ENCODE data around the gene DAPK1.

Gene DAPK1

DNA sequence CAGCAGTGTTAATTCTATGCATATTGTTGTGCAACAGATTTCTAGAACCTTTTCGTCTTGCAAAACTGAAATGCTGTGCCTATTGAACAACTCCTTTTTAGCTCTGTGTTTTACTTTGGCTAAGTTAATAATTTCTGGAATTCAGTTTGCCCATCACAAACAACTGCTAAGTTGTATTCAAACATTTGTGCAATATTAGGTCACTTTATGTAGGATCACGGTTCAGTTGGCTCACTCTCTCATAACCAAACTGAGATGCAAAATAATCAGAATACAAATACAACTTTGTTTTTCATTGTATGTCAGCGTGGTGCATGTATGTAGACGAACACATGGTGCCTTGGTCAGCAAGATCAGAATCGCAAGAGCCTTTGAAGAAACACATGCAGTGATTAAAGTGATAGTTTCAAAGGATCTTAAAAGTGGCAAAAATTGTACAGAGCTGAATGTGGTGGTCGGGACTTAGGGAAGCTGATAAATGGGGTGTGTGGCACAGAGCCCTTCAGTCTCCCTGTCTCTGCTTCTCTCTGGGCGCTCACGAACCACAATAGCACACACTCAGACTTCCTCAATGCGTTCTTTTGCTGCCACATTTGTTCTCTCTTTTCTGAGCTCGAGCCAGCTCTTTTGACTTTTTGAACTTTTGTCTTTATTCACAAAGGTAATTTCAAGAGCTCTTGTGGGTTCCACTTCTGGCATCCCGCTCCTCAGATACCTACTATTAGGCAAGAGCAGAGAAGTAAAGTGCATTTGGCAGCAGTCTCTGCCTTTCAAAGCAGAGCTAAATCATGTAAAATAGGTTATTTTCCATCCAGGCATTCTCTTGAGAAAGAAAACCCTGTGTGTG lies 115.8 kb downstream of the DAPK1 start:
- peak in 1 of 2 donors; percentile 42 for DNase-seq (ENCODE audit: low read depth in 2 of 2)
- H3K4me3 ChIP-seq (replicated peaks in 1 of 2; ENCODE audit: low read depth in 2 of 2, low read length in 2 of 2) = no peak overlapping the region
- TF ChIP-seq, protein P1, sequence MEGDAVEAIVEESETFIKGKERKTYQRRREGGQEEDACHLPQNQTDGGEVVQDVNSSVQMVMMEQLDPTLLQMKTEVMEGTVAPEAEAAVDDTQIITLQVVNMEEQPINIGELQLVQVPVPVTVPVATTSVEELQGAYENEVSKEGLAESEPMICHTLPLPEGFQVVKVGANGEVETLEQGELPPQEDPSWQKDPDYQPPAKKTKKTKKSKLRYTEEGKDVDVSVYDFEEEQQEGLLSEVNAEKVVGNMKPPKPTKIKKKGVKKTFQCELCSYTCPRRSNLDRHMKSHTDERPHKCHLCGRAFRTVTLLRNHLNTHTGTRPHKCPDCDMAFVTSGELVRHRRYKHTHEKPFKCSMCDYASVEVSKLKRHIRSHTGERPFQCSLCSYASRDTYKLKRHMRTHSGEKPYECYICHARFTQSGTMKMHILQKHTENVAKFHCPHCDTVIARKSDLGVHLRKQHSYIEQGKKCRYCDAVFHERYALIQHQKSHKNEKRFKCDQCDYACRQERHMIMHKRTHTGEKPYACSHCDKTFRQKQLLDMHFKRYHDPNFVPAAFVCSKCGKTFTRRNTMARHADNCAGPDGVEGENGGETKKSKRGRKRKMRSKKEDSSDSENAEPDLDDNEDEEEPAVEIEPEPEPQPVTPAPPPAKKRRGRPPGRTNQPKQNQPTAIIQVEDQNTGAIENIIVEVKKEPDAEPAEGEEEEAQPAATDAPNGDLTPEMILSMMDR (IDR thresholded peaks at IDR 0.05; ENCODE audit: low read depth, low read length) = no peak

DNA sequence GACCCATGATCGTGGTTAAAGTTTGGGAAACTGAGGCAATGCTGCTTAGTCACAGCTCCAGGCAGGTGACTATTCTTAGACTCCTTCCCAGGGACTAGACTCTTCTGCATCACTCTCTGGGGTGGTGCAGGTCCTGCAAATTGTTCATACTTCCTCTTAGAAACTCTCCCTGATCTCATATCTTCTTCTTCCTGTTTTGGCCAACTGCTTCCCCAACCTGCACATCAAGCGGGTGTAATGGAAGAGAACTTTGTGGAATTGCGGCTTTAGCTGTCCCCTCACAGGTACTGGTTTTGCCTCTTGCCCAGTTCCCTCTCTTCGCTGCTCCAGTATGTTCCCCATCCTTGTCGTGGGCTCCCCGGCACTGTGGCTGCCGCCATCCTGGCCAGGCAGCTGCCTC lies 116.7 kb downstream of the DAPK1 start:
- no peak overlapping the region for H3K4me3 ChIP-seq (replicated peaks in 1 of 2; ENCODE audit: low read depth in 2 of 2, low read length in 2 of 2)
- TF ChIP-seq, protein P1 (IDR thresholded peaks at IDR 0.05; ENCODE audit: low read depth, low read length) = no peak
- no peak for DNase-seq (ENCODE audit: low read depth in 2 of 2)

DNA sequence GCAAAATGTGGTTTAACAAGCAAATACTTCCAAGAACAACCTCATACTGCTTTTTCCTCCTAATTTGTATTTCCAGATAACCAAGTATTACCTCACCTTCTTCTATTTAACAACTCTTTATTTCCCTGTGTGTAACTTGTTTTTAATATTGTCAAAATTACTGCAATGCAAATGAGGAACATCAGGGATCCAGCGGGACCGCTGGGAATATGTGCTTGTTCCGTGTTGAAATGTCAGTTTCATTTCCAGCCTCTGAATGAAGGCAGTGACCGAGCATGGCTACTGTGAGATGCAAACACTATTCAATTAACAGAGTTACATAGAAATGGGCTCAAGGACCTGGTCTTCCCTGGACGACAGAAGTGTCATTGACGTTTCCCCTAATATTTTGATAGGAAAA lies 117.5 kb downstream of the DAPK1 start:
- no peak overlapping the region for H3K4me3 ChIP-seq (replicated peaks in 1 of 2; ENCODE audit: low read depth in 2 of 2, low read length in 2 of 2)
- TF ChIP-seq, protein P1 (IDR thresholded peaks at IDR 0.05; ENCODE audit: low read depth, low read length) = no peak
- no peak for DNase-seq (ENCODE audit: low read depth in 2 of 2)

DNA sequence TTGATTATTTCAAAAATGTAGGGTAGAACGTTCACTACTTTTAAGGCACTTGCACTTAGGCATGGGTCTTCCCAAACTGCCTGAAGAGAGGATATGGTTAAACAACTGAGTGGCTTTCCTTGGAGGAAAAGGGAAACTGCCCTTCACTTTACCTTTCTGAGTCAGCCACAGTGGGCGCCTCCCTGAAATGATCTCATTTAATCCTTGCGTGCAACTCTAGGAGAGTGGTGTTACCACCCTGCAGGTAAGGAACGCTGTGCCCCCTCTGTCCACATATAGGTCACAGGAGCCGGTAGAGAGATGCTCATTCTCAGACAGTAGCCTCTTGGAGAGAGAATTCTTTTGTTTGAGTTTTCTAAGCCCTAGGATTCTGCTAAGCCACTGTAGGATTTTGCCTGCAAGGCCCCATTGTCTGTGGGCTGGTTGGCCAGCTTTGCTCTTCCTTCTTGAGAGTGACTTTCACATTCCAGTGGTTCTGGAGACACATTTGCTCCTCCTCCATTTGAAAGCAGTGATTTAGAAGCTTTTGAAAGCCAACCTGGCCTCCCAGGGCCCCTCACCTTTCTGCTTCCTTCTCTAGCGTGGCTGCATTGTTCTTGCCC lies 118.0 kb downstream of the DAPK1 start:
- H3K4me3 ChIP-seq (replicated peaks in 1 of 2; ENCODE audit: low read depth in 2 of 2, low read length in 2 of 2) = no peak overlapping the region
- TF ChIP-seq, protein P1 (IDR thresholded peaks at IDR 0.05; ENCODE audit: low read depth, low read length) = no peak
- DNase-seq (ENCODE audit: low read depth in 2 of 2) = peak in 1 of 2 donors; percentile 17

DNA sequence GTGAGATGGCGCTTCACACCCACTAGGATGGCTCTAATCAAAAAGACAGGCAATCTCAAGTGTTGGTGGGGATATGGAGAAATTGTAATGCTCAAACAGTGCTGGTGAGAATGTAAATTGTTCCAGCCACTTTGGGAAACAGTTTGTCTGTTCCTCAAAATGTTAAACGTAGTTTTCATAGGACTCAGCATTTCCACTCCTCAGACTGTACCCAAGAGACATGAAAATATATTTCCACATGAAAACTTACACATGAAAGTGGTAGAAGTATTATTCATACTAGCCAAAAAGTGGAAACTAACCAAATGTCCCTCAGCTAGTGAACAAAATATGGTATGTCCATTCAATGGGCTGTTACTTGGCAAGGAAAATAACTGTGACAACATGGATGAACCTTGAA lies 120.6 kb downstream of the DAPK1 start:
- H3K4me3 ChIP-seq (replicated peaks in 1 of 2; ENCODE audit: low read depth in 2 of 2, low read length in 2 of 2) = no peak overlapping the region
- DNase-seq (ENCODE audit: low read depth in 2 of 2) = no peak
- TF ChIP-seq, protein P1 (IDR thresholded peaks at IDR 0.05; ENCODE audit: low read depth, low read length) = no peak

DNA sequence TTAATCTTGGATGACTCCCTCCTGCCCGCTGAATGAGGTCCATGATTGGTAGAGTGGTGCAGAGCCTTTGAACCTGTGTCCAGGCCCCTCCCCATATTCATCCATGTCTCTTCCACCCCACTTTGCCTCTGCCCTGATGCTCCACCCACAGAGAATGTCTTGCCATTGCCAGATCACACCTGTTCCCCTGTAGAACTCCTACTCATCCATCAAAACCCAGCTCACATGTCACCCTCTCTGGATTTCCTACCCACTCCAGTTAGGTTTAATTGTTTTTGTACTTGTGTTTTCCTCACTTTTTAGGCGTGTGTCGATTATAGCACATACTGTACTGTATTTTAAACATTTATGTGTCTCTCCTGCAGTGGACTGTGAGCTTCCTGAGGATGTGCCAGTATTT lies 121.3 kb downstream of the DAPK1 start:
- no peak for DNase-seq (ENCODE audit: low read depth in 2 of 2)
- TF ChIP-seq, protein P1 (IDR thresholded peaks at IDR 0.05; ENCODE audit: low read depth, low read length) = no peak
- H3K4me3 ChIP-seq (replicated peaks in 1 of 2; ENCODE audit: low read depth in 2 of 2, low read length in 2 of 2) = no peak overlapping the region
